Ishikawa (cell line): ENCODE data around the gene POLR2E.

Experiments used
- CEBPB ChIP-seq: IDR thresholded peaks from 2 replicates; pipeline ENCODE4 v1.6.1; 2012
- CREB1 ChIP-seq: IDR thresholded peaks from 2 replicates; pipeline ENCODE4 v1.6.1; 2012; ENCODE audit warnings: low read depth
- EGR1 ChIP-seq: IDR thresholded peaks from 2 replicates; pipeline ENCODE4 v1.6.1; 2012
- EP300 ChIP-seq: IDR thresholded peaks from 2 replicates; pipeline ENCODE4 v1.6.1; 2012; ENCODE audit warnings: borderline replicate concordance
- FOXM1 ChIP-seq: IDR thresholded peaks from 2 replicates; pipeline ENCODE4 v1.6.1; 2012; ENCODE audit warnings: low read depth, borderline replicate concordance
- MAX ChIP-seq: IDR thresholded peaks from 2 replicates; pipeline ENCODE4 v1.6.1; 2012
- NFIC ChIP-seq: IDR thresholded peaks from 2 replicates; pipeline ENCODE4 v1.6.1; 2012
- RAD21 ChIP-seq: IDR thresholded peaks from 2 replicates; pipeline ENCODE4 v1.6.1; 2012; ENCODE audit warnings: low read depth
- REST ChIP-seq: IDR thresholded peaks from 2 replicates; pipeline ENCODE4 v1.6.1; 2012; ENCODE audit warnings: low read depth, mild to moderate bottlenecking
- TCF12 ChIP-seq: IDR thresholded peaks from 2 replicates; pipeline ENCODE4 v1.6.1; 2012; ENCODE audit warnings: low read depth
- TEAD4 ChIP-seq: IDR thresholded peaks from 2 replicates; pipeline ENCODE4 v1.6.1; 2012
- USF1 ChIP-seq: IDR thresholded peaks from 2 replicates; pipeline ENCODE4 v1.6.1; 2012
- YY1 ChIP-seq: IDR thresholded peaks from 2 replicates; pipeline ENCODE4 v1.6.1; 2012; ENCODE audit warnings: low read depth
- ZBTB7A ChIP-seq: IDR thresholded peaks from 2 replicates; pipeline ENCODE4 v1.6.1; 2012; ENCODE audit warnings: low read depth

POLR2E gene

GRCh38 chr19:1089126-1089771, 5.9 kb downstream of the POLR2E start:
- TF ChIP-seq REST (no peak), NFIC (no peak)

GRCh38 chr19:1088416-1089010, 6.7 kb downstream of the POLR2E start:
- TF ChIP-seq FOXM1, result no peak
- TF ChIP-seq MAX, result no peak
- no peak for TF ChIP-seq YY1
- TF ChIP-seq TEAD4, result no peak
- TF ChIP-seq ZBTB7A, result no peak

GRCh38 chr19:1087813-1088415, 7.3 kb downstream of the POLR2E start:
- TF ChIP-seq CREB1 (no peak), FOXM1 (no peak), RAD21 (no peak), CEBPB (no peak), EP300 (no peak), TCF12 (no peak), EGR1 (no peak), USF1 (no peak)

GRCh38 chr19:1086613-1087012, 8.6 kb downstream of the POLR2E start:
- TF ChIP-seq CREB1 (no peak), MAX (no peak), TCF12 (no peak), EGR1 (no peak), CEBPB (no peak), YY1 (no peak), NFIC (no peak), ZBTB7A (no peak), REST (no peak), USF1 (no peak), EP300 (no peak), FOXM1 (no peak)

- TF ChIP-seq YY1 (no peak), ZBTB7A (no peak), NFIC (no peak), RAD21 (no peak), CEBPB (no peak), MAX (no peak), EP300 (no peak)
These were observed 9.3 kb downstream of the POLR2E start for GRCh38 chr19:1085676-1086442.

GRCh38 chr19:1085053-1085658, 10.0 kb downstream of the POLR2E start:
- TF ChIP-seq CEBPB, result no peak
- TF ChIP-seq TCF12, result no peak
